ENCODE data around the gene ZPBP2.

DNA sequence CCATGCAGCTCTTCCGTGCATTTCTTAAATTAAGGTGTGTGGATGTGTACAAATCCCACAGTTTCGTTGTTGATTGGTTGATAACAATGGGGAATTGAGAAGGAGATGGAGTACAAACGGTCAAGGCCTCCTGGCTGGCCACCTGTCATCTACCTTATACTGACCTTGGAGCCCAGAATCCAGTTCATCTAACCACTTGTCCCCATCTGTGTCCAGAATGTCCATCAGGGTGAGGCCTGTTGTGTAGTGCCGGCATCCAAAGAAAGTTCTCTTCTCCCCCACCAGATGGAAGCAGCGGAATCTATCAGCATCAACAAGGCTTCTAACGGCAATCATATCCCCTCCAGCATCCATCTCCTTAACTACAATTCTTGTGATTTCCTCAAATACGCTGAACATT is 48.9 kb downstream of the ZPBP2 start:
- TF ChIP-seq CTCF (conservative IDR thresholded peaks at IDR 0.05) (no peak), ZFX (IDR thresholded peaks at IDR 0.05) (no peak)

Data from C4-2B (cell line).